Testis (tissue), 3 donors: Measurements from ENCODE around the gene PKD2L2. TPM values are rescaled to one million over a fixed set of nuclear protein-coding genes. Genes with fewer than 3 reads are reported as not detected.

Experiments
- DNase-seq: peaks from one replicate; pipeline ENCODE4 v3.0.0-alpha.2; 2019
- H3K27ac ChIP-seq, 2 donors: fragments of 200-600 bp; sonication (generic); one replicate each; pipeline ENCODE4 v1.5.1; 2019
- H3K27me3 ChIP-seq: fragments of 200-600 bp; sonication (generic); one replicate; pipeline ENCODE4 v1.5.1; 2019
- H3K36me3 ChIP-seq: fragments of 200-600 bp; sonication (generic); one replicate; pipeline ENCODE4 v1.5.1; 2017; ENCODE audit warnings: low read depth; ENCODE audit errors: missing control alignments
- H3K4me1 ChIP-seq: fragments of 200-600 bp; sonication (generic); one replicate; pipeline ENCODE4 v1.5.1; 2019
- H3K4me3 ChIP-seq, 2 donors: fragments of 200-600 bp; sonication (generic); one replicate each; pipeline ENCODE4 v1.5.1; 2017 to 2019
- H3K9me3 ChIP-seq: fragments of 200-600 bp; sonication (generic); one replicate; pipeline ENCODE4 v1.5.1; 2017
- POLR2A ChIP-seq: fragments of 450-650 bp; IDR thresholded peaks from one replicate; pipeline ENCODE4 v1.6.1; 2017; ENCODE audit warnings: antibody characterized with exemption, mild to moderate bottlenecking, moderate library complexity
- WGBS, 2 donors: methylation state at CpG; one replicate each; pipeline ENCODE4 v1.1.5; 2018; 5-methylcytosine and 5-hydroxymethylcytosine counted together
- intact Hi-C: fragments of 100-400 bp; cut with DNase I; formaldehyde crosslinking; loops from one replicate; pipeline ENCODE4 v1.15.1; 2023; ENCODE audit warnings: low total_unique reads
- polyA plus RNA-seq: library from polyadenylated mRNA; stranded (reverse); fragments of 350-450 nt; fragmentation: Illumina TruSeq; extraction: RNeasy Lipid Tissue Mini Kit (QIAGEN cat#74804); gene quantifications from one replicate; pipeline ENCODE4 v1.2.3, GENCODE V29; 2014; ENCODE audit warnings: low read depth, low replicate concordance; ENCODE audit not compliant: insufficient read depth
- total RNA-seq, 2 donors: library from RNA; depleted of rRNA; stranded (reverse); fragments of >200 nt; gene quantifications; one replicate each; pipeline ENCODE4 v1.2.3, GENCODE V29; 2016
- TF ChIP-seq, protein P1 (sequence below), 3 experiments: fragments of 450-650 bp in 2 of 3; fragments of 200-600 bp in 1 of 3; sonication (generic) in 1 of 3; IDR thresholded peaks; one replicate each; pipeline ENCODE4 v1.5.1; 2016 to 2019; ENCODE audit warnings: antibody characterized with exemption in 3 of 3, mild to moderate bottlenecking in 2 of 3, moderate library complexity in 1 of 3

PKD2L2 gene
- total and polyA plus RNA-seq, 3 donors from 2014 or later: 2.0 to 23.4 (median 7.4) TPM

DNA sequence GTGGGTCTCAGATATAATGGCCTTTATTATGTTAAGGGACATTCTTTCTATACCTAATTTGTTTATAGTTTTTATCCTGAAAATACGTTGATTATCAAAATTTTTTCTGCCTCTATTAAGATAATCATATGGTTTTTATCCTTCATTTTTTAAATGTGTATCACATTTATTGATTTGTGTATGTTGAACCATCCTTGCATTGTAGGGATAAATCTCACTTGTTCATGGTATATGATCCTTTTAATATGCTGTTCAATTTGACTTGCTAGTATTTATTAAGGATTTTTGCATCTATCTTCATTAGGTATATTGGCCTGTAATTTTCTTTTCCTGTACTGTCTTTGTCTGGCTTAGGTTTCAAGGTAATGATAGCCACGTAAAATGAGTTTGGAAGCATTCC lies 25.5 kb downstream of the PKD2L2 start:
- H3K36me3 ChIP-seq: no peaks in the 10 kb centered on the region
- H3K27ac ChIP-seq: no peak overlapping the region
- DNase-seq: no peak
- intact Hi-C loops: no loop called here
- H3K9me3 ChIP-seq: no peaks in the 10 kb centered on the region
- no peaks in the 10 kb centered on the region for H3K4me1 ChIP-seq
- WGBS, 2 donors: 80 to 81% methylated on average over 2 of the region's 2 CpGs
- no peak overlapping the region for H3K4me3 ChIP-seq
- H3K27me3 ChIP-seq: no peaks in the 10 kb centered on the region
- no peak for TF ChIP-seq POLR2A
- TF ChIP-seq, protein P1, sequence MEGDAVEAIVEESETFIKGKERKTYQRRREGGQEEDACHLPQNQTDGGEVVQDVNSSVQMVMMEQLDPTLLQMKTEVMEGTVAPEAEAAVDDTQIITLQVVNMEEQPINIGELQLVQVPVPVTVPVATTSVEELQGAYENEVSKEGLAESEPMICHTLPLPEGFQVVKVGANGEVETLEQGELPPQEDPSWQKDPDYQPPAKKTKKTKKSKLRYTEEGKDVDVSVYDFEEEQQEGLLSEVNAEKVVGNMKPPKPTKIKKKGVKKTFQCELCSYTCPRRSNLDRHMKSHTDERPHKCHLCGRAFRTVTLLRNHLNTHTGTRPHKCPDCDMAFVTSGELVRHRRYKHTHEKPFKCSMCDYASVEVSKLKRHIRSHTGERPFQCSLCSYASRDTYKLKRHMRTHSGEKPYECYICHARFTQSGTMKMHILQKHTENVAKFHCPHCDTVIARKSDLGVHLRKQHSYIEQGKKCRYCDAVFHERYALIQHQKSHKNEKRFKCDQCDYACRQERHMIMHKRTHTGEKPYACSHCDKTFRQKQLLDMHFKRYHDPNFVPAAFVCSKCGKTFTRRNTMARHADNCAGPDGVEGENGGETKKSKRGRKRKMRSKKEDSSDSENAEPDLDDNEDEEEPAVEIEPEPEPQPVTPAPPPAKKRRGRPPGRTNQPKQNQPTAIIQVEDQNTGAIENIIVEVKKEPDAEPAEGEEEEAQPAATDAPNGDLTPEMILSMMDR (IDR thresholded peaks at IDR 0.05): no peak

DNA sequence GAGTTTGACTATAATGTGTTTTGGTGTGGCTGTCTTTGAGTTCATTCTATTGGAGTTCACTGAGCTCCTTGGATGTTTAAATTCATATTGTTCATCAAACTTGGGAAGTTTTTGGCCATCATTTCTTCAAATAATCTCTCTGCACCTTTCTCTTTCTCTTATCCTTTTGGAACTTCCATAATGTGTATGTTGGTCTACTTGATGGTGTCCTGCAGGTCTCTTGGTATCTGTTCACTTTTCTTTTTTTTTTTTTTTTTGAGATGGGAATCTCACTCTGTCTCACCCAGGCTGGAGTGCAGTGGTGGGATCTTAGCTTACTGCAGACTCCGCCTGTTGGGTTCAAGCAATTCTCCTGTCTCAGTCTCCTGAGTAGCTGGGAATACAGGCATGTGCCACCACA lies 27.7 kb downstream of the PKD2L2 start:
- TF ChIP-seq POLR2A: no peak
- TF ChIP-seq, protein P1 (IDR thresholded peaks at IDR 0.05): no peak

DNA sequence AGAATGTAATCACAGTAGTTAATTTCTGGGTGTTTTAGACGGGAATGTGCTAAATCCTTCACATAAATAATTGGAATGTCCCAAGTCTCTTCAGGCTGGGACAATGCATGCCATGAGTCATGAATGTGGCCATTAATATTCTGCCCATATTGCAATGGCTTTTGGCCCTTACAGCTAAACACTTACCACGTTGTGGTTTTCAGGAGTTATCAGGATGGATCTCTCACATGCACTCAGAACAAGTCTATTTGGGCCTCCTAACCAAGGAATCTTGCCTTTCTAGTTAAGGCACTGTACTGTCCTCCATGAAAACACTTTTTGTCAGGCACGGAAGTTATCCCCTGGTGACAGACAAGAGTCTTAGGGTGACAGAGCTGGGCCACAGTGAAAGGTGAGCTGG lies 32.7 kb downstream of the PKD2L2 start:
- Histone ChIP-seq H3K4me1 (no peaks in the 10 kb centered on the region), H3K9me3 (no peaks in the 10 kb centered on the region), H3K27ac (no peak overlapping the region), H3K4me3 (no peak overlapping the region), H3K36me3 (no peaks in the 10 kb centered on the region), H3K27me3 (no peaks in the 10 kb centered on the region)
- TF ChIP-seq, protein P1 (IDR thresholded peaks at IDR 0.05): no peak
- no peak for TF ChIP-seq POLR2A
- WGBS, 2 donors: 58 to 63% methylated on average over 3 of the region's 3 CpGs
- no peak for DNase-seq
- intact Hi-C loops: no loop called here

More for the DNA sequence above, 27.7 kb downstream of the PKD2L2 start:
- intact Hi-C loops: no loop called here
- Histone ChIP-seq H3K27ac (no peak overlapping the region), H3K27me3 (no peaks in the 10 kb centered on the region), H3K9me3 (no peaks in the 10 kb centered on the region), H3K36me3 (no peaks in the 10 kb centered on the region), H3K4me3 (no peak overlapping the region), H3K4me1 (no peaks in the 10 kb centered on the region)
- DNase-seq: no peak
- whole genome bisulfite sequencing, 2 donors: 95 to 100% methylated on average over 1 of the region's 1 CpG

DNA sequence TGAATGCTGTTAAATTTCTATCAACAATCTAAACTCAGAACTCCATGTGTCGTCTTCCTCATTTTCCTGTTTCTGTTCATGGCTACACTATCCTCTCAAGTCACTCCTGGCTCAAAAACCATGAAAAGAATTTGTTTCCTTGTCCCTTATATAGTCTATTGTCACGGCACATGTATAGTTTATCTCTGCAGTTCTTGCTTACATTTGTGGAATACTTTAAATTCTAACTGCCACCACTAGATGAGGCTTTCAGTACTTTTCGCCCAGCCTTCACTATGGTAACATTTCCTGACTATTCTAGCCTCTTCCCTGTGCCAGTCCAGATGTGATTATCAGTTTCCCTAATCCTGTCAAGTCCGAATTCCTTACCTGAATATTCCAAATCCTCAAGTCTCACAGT lies 34.6 kb downstream of the PKD2L2 start:
- DNase-seq: no peak
- H3K27ac ChIP-seq: no peak overlapping the region

DNA sequence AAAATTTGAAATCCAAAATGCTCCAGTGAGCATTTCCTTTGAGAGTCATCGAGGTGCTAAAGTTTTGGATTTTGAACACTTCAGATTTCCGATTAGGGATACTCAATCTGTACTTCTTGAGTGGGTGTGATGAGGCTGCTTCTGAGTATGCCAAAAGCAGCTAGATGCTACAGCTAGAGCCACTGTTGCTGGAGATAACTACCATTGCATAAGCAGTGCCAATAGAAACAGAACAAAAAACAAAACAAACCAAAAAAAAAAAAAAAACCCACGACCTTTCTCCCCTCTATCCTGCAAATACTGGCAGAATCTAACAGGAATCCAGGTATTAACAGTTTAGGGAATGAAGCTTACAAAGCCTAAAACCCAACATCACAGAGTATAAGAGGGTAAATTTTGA lies 43.5 kb downstream of the PKD2L2 start:
- Histone ChIP-seq H3K4me1 (peaks cover 9% of the 10 kb centered on the region), H3K27ac (no peak overlapping the region), H3K4me3 (no peak overlapping the region), H3K27me3 (no peaks in the 10 kb centered on the region), H3K9me3 (no peaks in the 10 kb centered on the region), H3K36me3 (no peaks in the 10 kb centered on the region)
- 45 to 47% methylated on average over 3 of the region's 3 CpGs for WGBS, 2 donors
- DNase-seq: no peak
- intact Hi-C loops: no loop called here
- TF ChIP-seq POLR2A: no peak
- TF ChIP-seq, protein P1 (IDR thresholded peaks at IDR 0.05): no peak

More for the DNA sequence above, 34.6 kb downstream of the PKD2L2 start:
- Histone ChIP-seq H3K4me1 (no peaks in the 10 kb centered on the region), H3K4me3 (no peak overlapping the region), H3K27me3 (no peaks in the 10 kb centered on the region), H3K9me3 (no peaks in the 10 kb centered on the region), H3K36me3 (no peaks in the 10 kb centered on the region)
- 72 to 76% methylated on average over 4 of the region's 4 CpGs for WGBS, 2 donors
- intact Hi-C loops: no loop called here
- TF ChIP-seq POLR2A: no peak
- TF ChIP-seq, protein P1 (IDR thresholded peaks at IDR 0.05): no peak
